B cell (primary cell): ENCODE results near the gene PIK3IP1. TPM values are rescaled to one million over a fixed set of nuclear protein-coding genes. Genes with fewer than 3 reads are reported as not detected.

Experiments used
- ATAC-seq: fragments of 200-7000 bp; cut with Tn5 transposase; one replicate; pipeline ENCODE4 v1.10.0; 2021; ENCODE audit warnings: low read depth, mild to moderate bottlenecking, moderate number of reproducible peaks, moderate library complexity
- CTCF ChIA-PET: fragments of 350-600 bp; sonication (Branson Sonifier 250); formaldehyde crosslinking; loops from one replicate; lab custom pipeline; 2021; ENCODE audit warnings: antibody characterized with exemption, inconsistent platforms; lab: Charles Lee
- POLR2A ChIA-PET: fragments of 350-600 bp; sonication (Branson Sonifier 250); formaldehyde crosslinking; loops from one replicate; lab custom pipeline; 2021; ENCODE audit warnings: antibody characterized with exemption; lab: Charles Lee
- DNase-seq: peaks from one replicate; pipeline ENCODE4 v3.0.0; 2013
- H2AFZ ChIP-seq: 2 replicates; pipeline ENCODE4 v1.6.1; 2012; ENCODE audit warnings: mild to moderate bottlenecking, low read depth, low read length; ENCODE audit not compliant: insufficient read depth, poor library complexity, severe bottlenecking
- H3K27ac ChIP-seq, 2 donors: 1 replicate in 1 of 2; 2 replicates in 1 of 2; pipeline ENCODE4 v1.5.1; 2012 to 2013; ENCODE audit warnings: low read length in 2 of 2, mild to moderate bottlenecking in 2 of 2, moderate library complexity in 1 of 2
- H3K27me3 ChIP-seq, 4 experiments: fragments of 200-600 bp in 1 of 4; sonication (generic) in 1 of 4; replicated peaks in 1 of 4; 1 replicate in 2 of 4; 2 replicates in 2 of 4; pipeline versions ENCODE4 v1.6.1 to v1.7.0; 2013 to 2016; ENCODE audit warnings: low read length in 3 of 4, mild to moderate bottlenecking in 2 of 4, mixed read lengths in 1 of 4, moderate library complexity in 1 of 4; ENCODE audit not compliant: insufficient read depth in 4 of 4, control insufficient read depth in 3 of 4; ENCODE audit errors: control extremely low read depth in 1 of 4
- H3K36me3 ChIP-seq, 2 experiments: replicated peaks in 1 of 2; 1 replicate in 1 of 2; 2 replicates in 1 of 2; pipeline versions ENCODE4 v1.6.1 to v1.7.1; 2013; ENCODE audit warnings: low read length in 1 of 2; ENCODE audit not compliant: insufficient read depth in 2 of 2, control insufficient read depth in 1 of 2; ENCODE audit errors: control extremely low read depth in 1 of 2, extremely low read depth in 1 of 2
- H3K4me1 ChIP-seq, 2 donors: fragments of 200-600 bp in 1 of 2; sonication (generic) in 1 of 2; 1 replicate in 1 of 2; 2 replicates in 1 of 2; pipeline versions ENCODE4 v1.5.1 to v1.6.1; 2013 to 2017; ENCODE audit warnings: low read length in 2 of 2; ENCODE audit not compliant: control insufficient read depth in 2 of 2, insufficient read depth in 2 of 2
- H3K4me2 ChIP-seq: replicated peaks from 2 replicates; pipeline ENCODE3; 2012; ENCODE audit warnings: mild to moderate bottlenecking, low read depth, low read length; ENCODE audit not compliant: poor library complexity, severe bottlenecking
- H3K4me3 ChIP-seq, 5 experiments: fragments of 200-600 bp in 1 of 5; sonication (generic) in 1 of 5; 1 replicate in 3 of 5; 2 replicates in 2 of 5; pipeline versions ENCODE4 v1.5.1 to v1.7.0; 2011 to 2016; ENCODE audit warnings: low read length in 4 of 5, mild to moderate bottlenecking in 4 of 5, low read depth in 2 of 5, control low read depth in 1 of 5, moderate library complexity in 1 of 5; ENCODE audit not compliant: insufficient read depth in 1 of 5; ENCODE audit errors: control extremely low read depth in 1 of 5, extremely low read depth in 1 of 5
- H3K79me2 ChIP-seq: fragments of 200-600 bp; sonication (generic); one replicate; pipeline ENCODE4 v1.6.0; 2016; ENCODE audit warnings: low read length; ENCODE audit not compliant: control insufficient read depth, insufficient read depth
- H3K9ac ChIP-seq: fragments of 200-600 bp; sonication (generic); 2 replicates; pipeline ENCODE4 v1.6.1; 2017; ENCODE audit warnings: mild to moderate bottlenecking, low read length, moderate library complexity
- H3K9me3 ChIP-seq, 3 donors: one replicate each; pipeline versions ENCODE4 v1.6.1 to v1.7.1; 2013; ENCODE audit warnings: low read length in 2 of 3; ENCODE audit not compliant: control insufficient read depth in 2 of 3, insufficient read depth in 1 of 3; ENCODE audit errors: control extremely low read depth in 1 of 3
- H4K20me1 ChIP-seq: 2 replicates; pipeline ENCODE4 v1.6.0; 2012; ENCODE audit warnings: mild to moderate bottlenecking, low read length; ENCODE audit not compliant: insufficient read depth, control insufficient read depth, poor library complexity, severe bottlenecking
- H3K27ac Mint-ChIP-seq: one replicate; pipeline ENCODE4 v1.8.0; 2021; ENCODE audit warnings: mixed read lengths
- H3K27me3 Mint-ChIP-seq: one replicate; pipeline ENCODE4 v1.8.0; 2021; ENCODE audit warnings: mixed read lengths
- H3K4me1 Mint-ChIP-seq: one replicate; pipeline ENCODE4 v1.8.0; 2021; ENCODE audit warnings: mixed read lengths
- H3K4me3 Mint-ChIP-seq: one replicate; pipeline ENCODE4 v1.8.0; 2021; ENCODE audit warnings: mixed read lengths
- H3K9me3 Mint-ChIP-seq: one replicate; pipeline ENCODE4 v1.8.0; 2022; ENCODE audit warnings: mixed read lengths; ENCODE audit not compliant: insufficient read depth
- EZH2 ChIP-seq: IDR thresholded peaks from 2 replicates; pipeline ENCODE4 v1.6.1; 2012; ENCODE audit warnings: borderline replicate concordance, low read depth, mild to moderate bottlenecking, moderate library complexity, low read length; ENCODE audit not compliant: insufficient read depth, poor library complexity, severe bottlenecking
- WGBS: methylation state at CpG from one replicate; pipeline ENCODE4 v1.1.5; 2013; ENCODE audit warnings: missing lambda C conversion rate; ENCODE audit not compliant: insufficient coverage; 5-methylcytosine and 5-hydroxymethylcytosine counted together
- intact Hi-C: fragments of 100-400 bp; cut with micrococcal nuclease; formaldehyde crosslinking; loops from one replicate; pipeline ENCODE4 v1.10.0; 2022
- polyA plus RNA-seq: library from polyadenylated mRNA; depleted of rRNA; stranded (reverse); fragments of >200 nt; gene quantifications from 2 replicates; pipeline ENCODE4 v1.2.3, GENCODE V29; 2012
- total RNA-seq, 2 donors: library from RNA; stranded (reverse); fragments of 120-200 nt in 1 of 2; gene quantifications; 1 replicate in 1 of 2; 2 replicates in 1 of 2; pipeline versions ENCODE4 v1.2.3 to v1.2.4, GENCODE V29; 2013 to 2022
- TF ChIP-seq, protein P1 (sequence below): fragments of 200-600 bp; IDR thresholded peaks from one replicate; pipeline ENCODE4 v1.8.0; 2022; ENCODE audit warnings: antibody characterized with exemption, mild to moderate bottlenecking

Gene PIK3IP1
- total and polyA plus RNA-seq, 2 donors (not counting 1 experiment from before 2014, with no cell fraction given) = 89.8 to 92.9 TPM

DNA sequence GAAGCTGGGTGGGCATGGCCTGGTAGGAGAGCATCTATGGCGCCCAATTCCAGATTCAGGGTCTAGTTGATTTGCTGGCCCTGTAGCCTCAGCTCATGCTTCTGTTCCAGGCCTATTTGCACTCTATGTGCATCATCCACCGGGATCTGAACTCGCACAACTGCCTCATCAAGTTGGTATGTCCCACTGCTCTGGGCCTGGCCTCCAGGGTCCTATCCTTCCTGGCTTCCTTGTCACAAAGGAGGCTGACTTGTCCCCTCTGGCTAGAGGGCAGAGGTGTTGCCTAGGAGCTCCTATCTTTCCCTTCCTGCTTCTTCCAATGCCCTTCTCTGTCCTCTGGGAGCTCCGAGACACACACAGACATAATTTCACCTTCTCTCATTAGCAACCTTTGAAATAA lies 21.3 kb downstream of the PIK3IP1 start:
- POLR2A ChIA-PET = no interaction called here
- H3K4me3 Mint-ChIP-seq = no peak overlapping the region
- no peak for TF ChIP-seq EZH2
- TF ChIP-seq, protein P1, sequence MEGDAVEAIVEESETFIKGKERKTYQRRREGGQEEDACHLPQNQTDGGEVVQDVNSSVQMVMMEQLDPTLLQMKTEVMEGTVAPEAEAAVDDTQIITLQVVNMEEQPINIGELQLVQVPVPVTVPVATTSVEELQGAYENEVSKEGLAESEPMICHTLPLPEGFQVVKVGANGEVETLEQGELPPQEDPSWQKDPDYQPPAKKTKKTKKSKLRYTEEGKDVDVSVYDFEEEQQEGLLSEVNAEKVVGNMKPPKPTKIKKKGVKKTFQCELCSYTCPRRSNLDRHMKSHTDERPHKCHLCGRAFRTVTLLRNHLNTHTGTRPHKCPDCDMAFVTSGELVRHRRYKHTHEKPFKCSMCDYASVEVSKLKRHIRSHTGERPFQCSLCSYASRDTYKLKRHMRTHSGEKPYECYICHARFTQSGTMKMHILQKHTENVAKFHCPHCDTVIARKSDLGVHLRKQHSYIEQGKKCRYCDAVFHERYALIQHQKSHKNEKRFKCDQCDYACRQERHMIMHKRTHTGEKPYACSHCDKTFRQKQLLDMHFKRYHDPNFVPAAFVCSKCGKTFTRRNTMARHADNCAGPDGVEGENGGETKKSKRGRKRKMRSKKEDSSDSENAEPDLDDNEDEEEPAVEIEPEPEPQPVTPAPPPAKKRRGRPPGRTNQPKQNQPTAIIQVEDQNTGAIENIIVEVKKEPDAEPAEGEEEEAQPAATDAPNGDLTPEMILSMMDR = no peak
- no peak for DNase-seq
- no peak overlapping the region for H3K27ac Mint-ChIP-seq
- no peak overlapping the region for H3K9ac ChIP-seq
- ATAC-seq = no peak
- no peak overlapping the region for H3K27ac ChIP-seq
- no peaks in the 10 kb centered on the region for H3K9me3 ChIP-seq
- H4K20me1 ChIP-seq = no peaks in the 10 kb centered on the region
- H3K4me2 ChIP-seq = no peak overlapping the region
- H3K9me3 Mint-ChIP-seq = no peaks in the 10 kb centered on the region
- H3K4me1 Mint-ChIP-seq = no peaks in the 10 kb centered on the region
- intact Hi-C loops = no loop called here
- H2AFZ ChIP-seq = no peak overlapping the region
- H3K27me3 ChIP-seq = no peaks in the 10 kb centered on the region
- no peaks in the 10 kb centered on the region for H3K27me3 Mint-ChIP-seq
- CTCF ChIA-PET = interaction anchor here (1.2 to 6.3 kb wide), 8 partner anchors 12 to 59 kb away, joined by 5 to 102 read pairs (median 6); partner anchors contain the start of genes LIMK2 and PIK3IP1
- H3K4me3 ChIP-seq = no peak overlapping the region
- H3K36me3 ChIP-seq = peaks cover 0 to 36% of the 10 kb centered on the region in 2 experiments
- 100% methylated on average over 3 of the region's 4 CpGs for whole genome bisulfite sequencing
- peaks cover 0 to 3% of the 10 kb centered on the region in 2 donors for H3K4me1 ChIP-seq
- peaks cover 4% of the 10 kb centered on the region for H3K79me2 ChIP-seq

DNA sequence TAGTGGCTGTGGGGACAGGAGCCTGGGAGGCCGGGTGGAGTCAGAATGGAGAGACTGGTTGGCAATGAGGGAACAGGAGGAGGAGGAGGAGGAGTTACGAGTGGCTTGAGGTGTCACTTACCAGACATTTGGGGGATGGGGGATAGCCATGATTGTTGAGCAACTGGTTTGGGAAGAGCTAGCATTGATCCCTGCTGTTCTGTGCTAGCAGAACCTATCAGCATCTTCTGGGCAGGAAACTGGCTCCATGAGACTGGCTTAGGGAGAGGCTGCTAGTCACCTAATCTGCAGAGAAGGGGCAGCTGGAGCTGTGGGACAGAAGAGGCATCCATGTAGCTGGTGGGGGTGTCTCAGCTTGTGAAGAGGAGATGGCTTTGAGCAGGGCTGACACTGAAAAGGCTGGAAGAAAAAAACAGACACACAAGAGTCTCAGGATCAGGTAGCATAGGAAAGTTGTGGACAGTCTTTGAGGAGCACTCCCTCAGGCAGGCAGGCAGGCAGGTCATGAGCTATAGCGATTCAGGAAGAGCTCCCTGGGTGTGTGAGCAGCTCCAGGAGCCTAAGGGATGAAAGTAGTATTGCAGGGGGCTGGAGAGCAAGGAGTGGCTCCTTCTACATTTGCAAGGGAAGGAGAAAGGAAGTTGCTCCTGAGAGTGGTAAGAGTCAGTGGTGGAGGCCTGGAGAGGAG lies 22.3 kb downstream of the PIK3IP1 start:
- Mint-ChIP-seq H3K4me3 (no peak overlapping the region), H3K27ac (peak overlapping the region; percentile 2), H3K27me3 (no peaks in the 10 kb centered on the region), H3K9me3 (no peaks in the 10 kb centered on the region), H3K4me1 (no peaks in the 10 kb centered on the region)
- intact Hi-C loops = no loop called here
- TF ChIP-seq, protein P1 = no peak
- TF ChIP-seq EZH2 = no peak
- Histone ChIP-seq H3K4me3 (no peak overlapping the region), H3K79me2 (peaks cover 4% of the 10 kb centered on the region), H3K9ac (no peak overlapping the region), H4K20me1 (no peaks in the 10 kb centered on the region), H3K27me3 (no peaks in the 10 kb centered on the region), H3K4me1 (peaks cover 0 to 3% of the 10 kb centered on the region in 2 donors), H3K27ac (no peak overlapping the region), H3K36me3 (peaks cover 0 to 32% of the 10 kb centered on the region in 2 experiments), H3K4me2 (no peak overlapping the region), H2AFZ (no peak overlapping the region), H3K9me3 (no peaks in the 10 kb centered on the region)
- DNase-seq (no peak), ATAC-seq (no peak)
- ChIA-PET POLR2A (no interaction called here), CTCF (interaction anchor here (1.1 to 6.3 kb wide), 8 partner anchors 15 to 181 kb away, joined by 4 to 102 read pairs (median 6); partner anchors contain the start of genes LIMK2 and PIK3IP1)
- 87% methylated on average over 2 of the region's 3 CpGs for WGBS
